HepG2 (cell line): ENCODE data around the gene CCDC142. TPM values are rescaled to one million over a fixed set of nuclear protein-coding genes. Genes with fewer than 3 reads are reported as not detected.
A peak's percentile ranks its signal among the peaks of the same experiment; 100 is the strongest.

Experiments used
- ATF6 ChIP-seq: sonication (generic); formaldehyde crosslinking; conservative IDR thresholded peaks from 2 replicates; pipeline ENCODE4 v1.4.0; 2020; ENCODE audit warnings: missing genetic modification reagents
- CCDC6 ChIP-seq: sonication (generic); formaldehyde crosslinking; IDR thresholded peaks from 2 replicates; pipeline ENCODE4 v1.8.1; 2022; ENCODE audit warnings: mild to moderate bottlenecking, missing genetic modification reagents, moderate library complexity
- DR1 ChIP-seq: sonication (generic); formaldehyde crosslinking; IDR thresholded peaks from 2 replicates; pipeline ENCODE4 v1.8.0; 2021; ENCODE audit warnings: mild to moderate bottlenecking, missing genetic modification reagents, inconsistent platforms
- HBP1 ChIP-seq: IDR thresholded peaks from 2 replicates; pipeline ENCODE4 v1.6.1; 2016; ENCODE audit warnings: low read depth, control low read depth
- NCOA5 ChIP-seq: sonication (generic); formaldehyde crosslinking; IDR thresholded peaks from 2 replicates; pipeline ENCODE4 v1.4.0; 2020; ENCODE audit warnings: missing genetic modification reagents
- NR2C2 ChIP-seq: sonication (generic); formaldehyde crosslinking; IDR thresholded peaks from 2 replicates; pipeline ENCODE4 v1.4.0; 2020; ENCODE audit warnings: missing genetic modification reagents, mild to moderate bottlenecking, moderate library complexity, borderline replicate concordance
- SRSF1 ChIP-seq: fragments of 200-400 bp; formaldehyde crosslinking; optimal IDR thresholded peaks from 2 replicates; pipeline ENCODE3; 2017; ENCODE audit warnings: mild to moderate bottlenecking, low read depth, low read length, moderate library complexity
- ZIK1 ChIP-seq: sonication (generic); formaldehyde crosslinking; IDR thresholded peaks from 2 replicates; pipeline ENCODE4 v1.5.0; 2020; ENCODE audit warnings: mild to moderate bottlenecking, low read depth, missing genetic modification reagents, borderline replicate concordance
- ZNF142 ChIP-seq: sonication (generic); formaldehyde crosslinking; IDR thresholded peaks from 2 replicates; pipeline ENCODE4 v1.4.0; 2020; ENCODE audit warnings: missing genetic modification reagents
- ZNF275 ChIP-seq: sonication (generic); formaldehyde crosslinking; IDR thresholded peaks from 2 replicates; pipeline ENCODE4 v1.8.0; 2022; ENCODE audit warnings: missing genetic modification reagents, mild to moderate bottlenecking, inconsistent platforms, borderline replicate concordance
- ZNF629 ChIP-seq: sonication (generic); formaldehyde crosslinking; conservative IDR thresholded peaks from 2 replicates; pipeline ENCODE4 v1.5.0; 2020; ENCODE audit warnings: missing genetic modification reagents
- polyA plus RNA-seq, 8 experiments: library from polyadenylated mRNA; depleted of rRNA in 3 of 8; stranded (reverse) in 7 of 8; unstranded in 1 of 8; fragments of >200 nt; fragmentation: Illumina TruSeq in 4 of 8; extraction: Trizol in 4 of 8; gene quantifications; 2 replicates each; pipeline versions ENCODE4 v1.2.1 to v1.2.3, GENCODE V29; 2011 to 2016; ENCODE audit warnings: low read depth in 4 of 8, missing spikeins in 1 of 8, mixed read lengths in 1 of 8; ENCODE audit not compliant: insufficient read depth in 1 of 8
- total RNA-seq, 5 experiments: library from RNA; depleted of rRNA; stranded (reverse); fragments of >200 nt; fragmentation: Illumina TruSeq; extraction: Trizol; gene quantifications; 2 replicates each; pipeline ENCODE4 v1.2.3, GENCODE V29; 2016; ENCODE audit warnings: low read depth in 1 of 5
- TF ChIP-seq, protein P1 (sequence below), 2 experiments: sonication (generic) in 1 of 2; formaldehyde crosslinking in 1 of 2; IDR thresholded peaks; 2 replicates each; pipeline versions ENCODE4 v1.4.0 to v1.6.1; 2018 to 2020; ENCODE audit warnings: missing genetic modification reagents in 2 of 2, borderline replicate concordance in 1 of 2, low read depth in 1 of 2, mild to moderate bottlenecking in 1 of 2, missing biosample characterization in 1 of 2
- TF ChIP-seq, protein P2 (sequence below): IDR thresholded peaks from 2 replicates; pipeline ENCODE4 v1.6.1; 2016; ENCODE audit warnings: low read depth, borderline replicate concordance

Gene CCDC142
- total and polyA plus RNA-seq, 2 of the 13 experiments (the other 11 are each of a cell fraction or from before 2014, with no cell fraction given) = 14.7 to 30.4 TPM

GRCh38 chr2:74429487-74430451 is 53.0 kb downstream of the CCDC142 start (continued):
- TF ChIP-seq ATF6 (CRISPR knock-in tag) (no peak), ZNF142 (CRISPR knock-in tag) (no peak), ZNF629 (CRISPR knock-in tag) (peak; percentile 89), CCDC6 (peak; percentile 87), NR2C2 (CRISPR knock-in tag) (peak; percentile 95), HBP1 (CRISPR knock-in tag) (0 out of 2 replicates have a peak, but pooled peaks have one; percentile 10), ZIK1 (peak; percentile 31; the same call in 1 of the 2 replicates), NCOA5 (CRISPR knock-in tag) (no peak), DR1 (no peak; the same call in 1 of the 2 replicates), SRSF1 (peak; percentile 89), ZNF275 (CRISPR knock-in tag) (peak; percentile 45; the same call in 1 of the 2 replicates)
- TF ChIP-seq, protein P1, sequence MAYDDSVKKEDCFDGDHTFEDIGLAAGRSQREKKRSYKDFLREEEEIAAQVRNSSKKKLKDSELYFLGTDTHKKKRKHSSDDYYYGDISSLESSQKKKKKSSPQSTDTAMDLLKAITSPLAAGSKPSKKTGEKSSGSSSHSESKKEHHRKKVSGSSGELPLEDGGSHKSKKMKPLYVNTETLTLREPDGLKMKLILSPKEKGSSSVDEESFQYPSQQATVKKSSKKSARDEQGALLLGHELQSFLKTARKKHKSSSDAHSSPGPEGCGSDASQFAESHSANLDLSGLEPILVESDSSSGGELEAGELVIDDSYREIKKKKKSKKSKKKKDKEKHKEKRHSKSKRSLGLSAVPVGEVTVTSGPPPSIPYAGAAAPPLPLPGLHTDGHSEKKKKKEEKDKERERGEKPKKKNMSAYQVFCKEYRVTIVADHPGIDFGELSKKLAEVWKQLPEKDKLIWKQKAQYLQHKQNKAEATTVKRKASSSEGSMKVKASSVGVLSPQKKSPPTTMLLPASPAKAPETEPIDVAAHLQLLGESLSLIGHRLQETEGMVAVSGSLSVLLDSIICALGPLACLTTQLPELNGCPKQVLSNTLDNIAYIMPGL (CRISPR knock-in tag; IDR thresholded peaks at IDR 0.05; ENCODE audit: borderline replicate concordance in 1 of 2, low read depth in 1 of 2) = peak in 1 of 2 experiments; percentile 70; a peak in 3 of 4 replicates
- TF ChIP-seq, protein P2, sequence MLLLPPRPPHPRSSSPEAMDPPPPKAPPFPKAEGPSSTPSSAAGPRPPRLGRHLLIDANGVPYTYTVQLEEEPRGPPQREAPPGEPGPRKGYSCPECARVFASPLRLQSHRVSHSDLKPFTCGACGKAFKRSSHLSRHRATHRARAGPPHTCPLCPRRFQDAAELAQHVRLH (CRISPR knock-in tag) = peak; percentile 87; the same call in 1 of the 2 replicates
